Measurements from ENCODE around the gene SETMAR. TPM values are rescaled to one million over a fixed set of nuclear protein-coding genes. Genes with fewer than 3 reads are reported as not detected.
"Not testable (repeated sequence)": the region's sequence is repeated elsewhere in the genome, so short reads cannot be mapped to it uniquely, and the experiment has no call there.

The SETMAR gene
- total RNA-seq, 1 donor: 11.9 TPM

DNA sequence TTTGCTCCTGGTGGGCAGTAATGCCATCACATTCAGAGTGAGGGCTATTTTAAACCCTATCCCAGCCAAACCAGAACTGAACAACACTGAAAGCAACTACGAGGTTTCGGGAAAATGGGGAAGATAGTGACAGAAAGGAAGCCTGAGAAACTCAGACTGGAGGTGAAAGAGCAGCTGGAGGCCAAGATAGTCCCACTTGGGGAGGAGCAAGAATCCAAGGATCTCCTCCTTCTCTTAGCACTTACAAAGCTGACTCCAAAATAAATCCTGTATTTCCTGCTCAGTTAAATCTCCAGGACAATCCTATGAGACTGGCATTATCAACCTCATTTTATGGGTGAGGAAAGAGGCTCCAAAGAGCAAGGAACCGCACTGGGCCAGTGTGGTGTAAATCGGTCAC is 14.1 kb upstream of the SETMAR start:
- Histone ChIP-seq H3K4me2 (ENCODE audit: insufficient read depth, low read length) (no peak overlapping the region), H3K9me3 (ENCODE audit: low read depth, low read length) (no peaks in the 10 kb centered on the region), H3K4me1 (ENCODE audit: insufficient read depth, low read length) (no peaks in the 10 kb centered on the region), H3K36me3 (ENCODE audit: insufficient read depth, low read length) (no peaks in the 10 kb centered on the region), H3K27ac (ENCODE audit: low read depth, low read length) (no peak overlapping the region), H2AFZ (ENCODE audit: low read length) (no peak overlapping the region), H3K27me3 (ENCODE audit: insufficient read depth, low read length) (no peaks in the 10 kb centered on the region), H3K4me3 (ENCODE audit: insufficient read depth, low read length) (no peak overlapping the region), H4K20me1 (ENCODE audit: insufficient read depth, low read length) (no peaks in the 10 kb centered on the region), H3K79me2 (ENCODE audit: insufficient read depth, low read length) (no peaks in the 10 kb centered on the region)
- TF ChIP-seq, protein P1, sequence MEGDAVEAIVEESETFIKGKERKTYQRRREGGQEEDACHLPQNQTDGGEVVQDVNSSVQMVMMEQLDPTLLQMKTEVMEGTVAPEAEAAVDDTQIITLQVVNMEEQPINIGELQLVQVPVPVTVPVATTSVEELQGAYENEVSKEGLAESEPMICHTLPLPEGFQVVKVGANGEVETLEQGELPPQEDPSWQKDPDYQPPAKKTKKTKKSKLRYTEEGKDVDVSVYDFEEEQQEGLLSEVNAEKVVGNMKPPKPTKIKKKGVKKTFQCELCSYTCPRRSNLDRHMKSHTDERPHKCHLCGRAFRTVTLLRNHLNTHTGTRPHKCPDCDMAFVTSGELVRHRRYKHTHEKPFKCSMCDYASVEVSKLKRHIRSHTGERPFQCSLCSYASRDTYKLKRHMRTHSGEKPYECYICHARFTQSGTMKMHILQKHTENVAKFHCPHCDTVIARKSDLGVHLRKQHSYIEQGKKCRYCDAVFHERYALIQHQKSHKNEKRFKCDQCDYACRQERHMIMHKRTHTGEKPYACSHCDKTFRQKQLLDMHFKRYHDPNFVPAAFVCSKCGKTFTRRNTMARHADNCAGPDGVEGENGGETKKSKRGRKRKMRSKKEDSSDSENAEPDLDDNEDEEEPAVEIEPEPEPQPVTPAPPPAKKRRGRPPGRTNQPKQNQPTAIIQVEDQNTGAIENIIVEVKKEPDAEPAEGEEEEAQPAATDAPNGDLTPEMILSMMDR (IDR thresholded peaks at IDR 0.05; ENCODE audit: extremely low read depth, low read depth, low read length): no peak
- DNase-seq (ENCODE audit: insufficient read length, low spot score, missing footprints): no peak

DNA sequence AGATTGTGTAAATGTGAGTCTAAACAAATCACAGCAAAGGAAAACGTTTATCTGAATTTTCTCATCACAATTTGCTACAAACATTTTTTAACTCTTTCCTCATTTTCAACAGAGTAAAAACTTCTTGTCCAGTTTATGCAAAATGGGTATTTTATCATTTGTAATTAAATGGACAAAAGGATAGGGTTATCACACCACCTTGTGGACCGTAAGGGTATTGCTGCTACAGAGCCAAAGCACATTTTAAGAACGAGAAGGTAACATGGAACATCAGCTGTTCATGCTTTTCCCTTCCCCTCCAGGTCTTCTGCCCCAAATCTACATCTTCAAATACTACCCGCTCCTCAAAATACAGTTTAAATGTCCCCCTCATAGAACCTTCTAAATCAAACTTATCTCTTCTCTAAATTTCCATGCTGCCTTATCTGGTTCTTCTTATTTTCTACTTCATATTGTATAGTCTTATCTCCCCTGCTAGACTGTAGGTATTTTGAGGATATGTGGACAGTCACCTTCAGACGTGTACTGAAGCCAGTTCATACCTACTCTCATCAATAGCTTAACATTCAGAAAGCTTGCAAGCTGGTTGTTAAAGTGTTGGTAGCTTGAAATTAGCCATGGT is 12.8 kb upstream of the SETMAR start:
- DNase-seq (ENCODE audit: insufficient read length, low spot score, missing footprints): no peak
- Histone ChIP-seq H3K4me2 (ENCODE audit: insufficient read depth, low read length) (no peak overlapping the region), H3K9me3 (ENCODE audit: low read depth, low read length) (no peaks in the 10 kb centered on the region), H3K36me3 (ENCODE audit: insufficient read depth, low read length) (no peaks in the 10 kb centered on the region), H3K27me3 (ENCODE audit: insufficient read depth, low read length) (no peaks in the 10 kb centered on the region), H3K27ac (ENCODE audit: low read depth, low read length) (no peak overlapping the region), H3K79me2 (ENCODE audit: insufficient read depth, low read length) (no peaks in the 10 kb centered on the region), H3K4me1 (ENCODE audit: insufficient read depth, low read length) (no peaks in the 10 kb centered on the region), H2AFZ (ENCODE audit: low read length) (no peak overlapping the region), H4K20me1 (ENCODE audit: insufficient read depth, low read length) (no peaks in the 10 kb centered on the region), H3K4me3 (ENCODE audit: insufficient read depth, low read length) (no peak overlapping the region)
- TF ChIP-seq, protein P1 (IDR thresholded peaks at IDR 0.05; ENCODE audit: extremely low read depth, low read depth, low read length): peak; percentile 86

DNA sequence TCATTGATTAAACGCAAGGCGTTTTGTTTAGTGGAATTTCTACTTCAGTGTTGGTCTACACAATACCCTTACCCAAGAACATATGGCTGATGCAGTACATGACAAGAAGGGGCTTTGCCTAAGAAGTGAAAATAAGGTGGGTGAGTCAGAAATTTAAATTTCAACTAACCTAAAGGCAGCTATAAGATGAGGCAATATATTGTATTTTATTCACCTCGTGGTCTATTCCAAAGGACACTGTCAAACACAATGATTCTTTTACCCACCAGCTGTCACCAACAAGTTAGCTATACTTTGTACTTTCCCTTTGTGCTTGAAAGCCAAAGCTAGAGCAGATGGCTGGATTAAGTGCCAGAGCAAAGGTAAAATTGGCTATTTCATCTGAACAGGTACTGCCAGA is 10.9 kb upstream of the SETMAR start:
- H3K4me3 ChIP-seq (ENCODE audit: insufficient read depth, low read length): no peak overlapping the region
- no peaks in the 10 kb centered on the region for H3K9me3 ChIP-seq (ENCODE audit: low read depth, low read length)
- TF ChIP-seq, protein P1 (IDR thresholded peaks at IDR 0.05; ENCODE audit: extremely low read depth, low read depth, low read length): no peak
- H3K27me3 ChIP-seq (ENCODE audit: insufficient read depth, low read length): no peaks in the 10 kb centered on the region
- H4K20me1 ChIP-seq (ENCODE audit: insufficient read depth, low read length): no peaks in the 10 kb centered on the region
- H2AFZ ChIP-seq (ENCODE audit: low read length): no peak overlapping the region
- no peaks in the 10 kb centered on the region for H3K36me3 ChIP-seq (ENCODE audit: insufficient read depth, low read length)
- DNase-seq (ENCODE audit: insufficient read length, low spot score, missing footprints): no peak
- H3K4me2 ChIP-seq (ENCODE audit: insufficient read depth, low read length): no peak overlapping the region
- H3K4me1 ChIP-seq (ENCODE audit: insufficient read depth, low read length): no peaks in the 10 kb centered on the region
- H3K27ac ChIP-seq (ENCODE audit: low read depth, low read length): no peak overlapping the region
- H3K79me2 ChIP-seq (ENCODE audit: insufficient read depth, low read length): no peaks in the 10 kb centered on the region

DNA sequence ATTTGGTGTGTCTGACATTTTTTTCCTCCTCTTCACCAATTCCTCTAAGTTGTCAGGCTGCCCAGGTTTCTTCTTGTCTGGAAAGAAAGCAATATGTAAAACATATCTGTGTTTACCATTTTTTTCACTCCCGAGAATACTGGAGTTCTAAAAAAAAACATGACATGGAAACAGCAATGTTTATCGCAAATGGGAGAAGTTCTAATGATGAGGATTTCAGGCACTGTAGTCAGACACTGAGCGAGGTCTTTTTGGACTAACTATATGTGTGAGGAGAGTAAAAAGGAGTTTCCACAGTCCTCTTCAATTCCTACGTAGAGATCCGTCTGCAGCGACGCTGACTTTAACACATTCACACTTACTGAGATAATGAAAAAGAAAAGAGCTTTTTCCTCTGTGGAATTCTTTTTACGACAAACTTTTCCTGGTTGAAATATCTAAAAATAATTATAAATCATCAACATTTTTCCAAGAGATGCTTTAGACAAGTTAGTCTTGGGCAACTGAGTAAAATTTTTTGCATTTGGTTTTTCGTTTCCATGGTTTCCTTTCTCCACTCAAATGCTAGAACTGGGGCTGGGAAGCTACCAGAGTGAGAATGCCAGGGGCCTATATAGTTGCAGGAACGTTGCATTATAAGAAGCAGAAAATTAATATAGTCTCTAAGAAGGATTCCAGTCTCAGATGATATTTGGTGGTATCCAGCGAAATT is 8.4 kb upstream of the SETMAR start:
- Histone ChIP-seq H3K9me3 (ENCODE audit: low read depth, low read length) (no peaks in the 10 kb centered on the region), H3K4me3 (ENCODE audit: insufficient read depth, low read length) (no peak overlapping the region)

DNA sequence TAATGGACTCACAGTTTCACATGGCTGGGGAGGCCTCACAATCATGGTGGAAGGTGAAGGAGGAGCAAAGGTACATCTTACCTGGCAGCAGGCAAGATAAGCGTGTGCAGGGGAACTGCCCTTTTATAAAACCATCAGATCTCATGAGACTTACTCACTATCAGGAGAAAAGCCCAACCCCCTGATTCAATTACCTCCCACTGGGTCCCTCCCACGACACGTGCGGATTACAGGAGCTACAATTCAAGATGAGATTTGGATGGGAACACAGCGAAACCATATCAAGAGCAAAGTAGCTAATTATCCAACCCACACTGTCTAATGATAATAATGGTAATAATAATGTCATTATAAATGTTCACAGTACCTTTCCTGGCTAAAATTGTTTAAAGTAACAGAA is 6.7 kb upstream of the SETMAR start:
- H3K4me2 ChIP-seq (ENCODE audit: insufficient read depth, low read length); H3K79me2 ChIP-seq (ENCODE audit: insufficient read depth, low read length); H3K9me3 ChIP-seq (ENCODE audit: low read depth, low read length); H3K36me3 ChIP-seq (ENCODE audit: insufficient read depth, low read length); H3K4me1 ChIP-seq (ENCODE audit: insufficient read depth, low read length); H2AFZ ChIP-seq (ENCODE audit: low read length); H3K27me3 ChIP-seq (ENCODE audit: insufficient read depth, low read length); H3K4me3 ChIP-seq (ENCODE audit: insufficient read depth, low read length); H4K20me1 ChIP-seq (ENCODE audit: insufficient read depth, low read length); H3K27ac ChIP-seq (ENCODE audit: low read depth, low read length); DNase-seq (ENCODE audit: insufficient read length, low spot score, missing footprints): not testable (repeated sequence)

More for the DNA sequence above, 8.4 kb upstream of the SETMAR start:
- H4K20me1 ChIP-seq (ENCODE audit: insufficient read depth, low read length): no peaks in the 10 kb centered on the region
- no peaks in the 10 kb centered on the region for H3K79me2 ChIP-seq (ENCODE audit: insufficient read depth, low read length)
- no peaks in the 10 kb centered on the region for H3K4me1 ChIP-seq (ENCODE audit: insufficient read depth, low read length)
- H3K27ac ChIP-seq (ENCODE audit: low read depth, low read length): no peak overlapping the region
- no peaks in the 10 kb centered on the region for H3K27me3 ChIP-seq (ENCODE audit: insufficient read depth, low read length)
- DNase-seq (ENCODE audit: insufficient read length, low spot score, missing footprints): no peak
- no peak overlapping the region for H3K4me2 ChIP-seq (ENCODE audit: insufficient read depth, low read length)
- no peak overlapping the region for H2AFZ ChIP-seq (ENCODE audit: low read length)
- H3K36me3 ChIP-seq (ENCODE audit: insufficient read depth, low read length): no peaks in the 10 kb centered on the region
- TF ChIP-seq, protein P1 (IDR thresholded peaks at IDR 0.05; ENCODE audit: extremely low read depth, low read depth, low read length): no peak

Data from osteoblast (primary cell).